ENCODE measurements around the gene TRAPPC11.
"Not testable (repeated sequence)": the region's sequence is repeated elsewhere in the genome, so short reads cannot be mapped to it uniquely, and the experiment has no call there.

Gene TRAPPC11

GRCh38 chr4:183722731-183723560 lies 63.9 kb downstream of the TRAPPC11 start:
- no peak for DNase-seq

- DNase-seq = no peak
Measured at GRCh38 chr4:183723561-183724228, 64.6 kb downstream of the TRAPPC11 start.

- not testable (repeated sequence) for DNase-seq
Measured at GRCh38 chr4:183725585-183725984, 66.5 kb downstream of the TRAPPC11 start.

GRCh38 chr4:183727482-183727881 lies 68.4 kb downstream of the TRAPPC11 start:
- no peak for DNase-seq

GRCh38 chr4:183728223-183729068 lies 69.4 kb downstream of the TRAPPC11 start:
- DNase-seq = no peak

- no peak for DNase-seq
Measured at GRCh38 chr4:183729069-183729406, 69.9 kb downstream of the TRAPPC11 start.

- no peak for DNase-seq
Measured at GRCh38 chr4:183729430-183730328, 70.6 kb downstream of the TRAPPC11 start.

GRCh38 chr4:183732296-183732695 lies 73.2 kb downstream of the TRAPPC11 start:
- DNase-seq = no peak

- no peak for DNase-seq
Measured at GRCh38 chr4:183733181-183733580, 74.1 kb downstream of the TRAPPC11 start.

- no peak for DNase-seq
Measured at GRCh38 chr4:183738081-183738673, 79.1 kb downstream of the TRAPPC11 start.

- DNase-seq = no peak
Measured at GRCh38 chr4:183738961-183739360, 79.9 kb downstream of the TRAPPC11 start.

- DNase-seq = no peak
Measured at GRCh38 chr4:183746305-183747229, 87.5 kb downstream of the TRAPPC11 start.

GRCh38 chr4:183747380-183747779 lies 88.3 kb downstream of the TRAPPC11 start:
- DNase-seq = no peak

GRCh38 chr4:183747931-183748670 lies 89.0 kb downstream of the TRAPPC11 start:
- DNase-seq = no peak

- no peak for DNase-seq
Measured at GRCh38 chr4:183751106-183751505, 92.0 kb downstream of the TRAPPC11 start.

GRCh38 chr4:183755596-183755995 lies 96.5 kb downstream of the TRAPPC11 start:
- no peak for DNase-seq

- no peak for DNase-seq
Measured at GRCh38 chr4:183757060-183757459, 98.0 kb downstream of the TRAPPC11 start.

- DNase-seq = no peak
Measured at GRCh38 chr4:183758061-183758757, 99.1 kb downstream of the TRAPPC11 start.

- no peak for DNase-seq
Measured at GRCh38 chr4:183758758-183759447, 99.8 kb downstream of the TRAPPC11 start.
